ENCODE results near the gene SI.

SI gene

DNA sequence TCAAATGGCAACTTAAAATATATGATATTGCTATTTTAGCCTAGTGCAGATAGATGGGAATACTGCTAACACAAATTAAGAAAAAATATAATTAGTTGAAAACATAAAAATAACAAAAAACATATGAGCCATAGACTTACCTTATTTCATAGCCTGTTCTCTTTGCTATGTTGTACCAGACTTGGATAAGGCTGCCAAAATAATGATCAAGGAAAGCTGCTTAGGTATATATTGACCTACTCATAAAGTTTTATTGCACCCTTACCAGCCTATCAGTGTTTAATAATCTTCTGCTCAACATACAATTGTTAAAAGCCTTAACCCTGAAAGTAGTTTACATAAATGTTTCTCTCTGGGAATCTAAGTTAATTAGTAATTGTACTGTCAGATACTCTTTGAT lies at the start of gene SI:
SI (minus strand) TSS at position 204 of the 400 bp plus-strand sequence. CDS start 2,484 bp downstream, outside the sequence.
- no peak within 1 kb of the TSS for H3K4me3 ChIP-seq (replicated peaks in 1 of 2; ENCODE audit: low read depth in 2 of 2, low read length in 2 of 2)
- DNase-seq (ENCODE audit: low read depth in 2 of 2) = no peak
- TF ChIP-seq CTCF (IDR thresholded peaks at IDR 0.05; ENCODE audit: low read depth, low read length) = no peak

- TF ChIP-seq CTCF (IDR thresholded peaks at IDR 0.05; ENCODE audit: low read depth, low read length) = no peak
- H3K4me3 ChIP-seq (replicated peaks in 1 of 2; ENCODE audit: low read depth in 2 of 2, low read length in 2 of 2) = no peak overlapping the region
- DNase-seq (ENCODE audit: low read depth in 2 of 2) = no peak
Measured at GRCh38 chr3:165125836-165126235, 47.5 kb upstream of the SI start.

- no peak for DNase-seq (ENCODE audit: low read depth in 2 of 2)
- no peak for TF ChIP-seq CTCF (IDR thresholded peaks at IDR 0.05; ENCODE audit: low read depth, low read length)
Measured at GRCh38 chr3:165111401-165111800, 33.1 kb upstream of the SI start.

DNA sequence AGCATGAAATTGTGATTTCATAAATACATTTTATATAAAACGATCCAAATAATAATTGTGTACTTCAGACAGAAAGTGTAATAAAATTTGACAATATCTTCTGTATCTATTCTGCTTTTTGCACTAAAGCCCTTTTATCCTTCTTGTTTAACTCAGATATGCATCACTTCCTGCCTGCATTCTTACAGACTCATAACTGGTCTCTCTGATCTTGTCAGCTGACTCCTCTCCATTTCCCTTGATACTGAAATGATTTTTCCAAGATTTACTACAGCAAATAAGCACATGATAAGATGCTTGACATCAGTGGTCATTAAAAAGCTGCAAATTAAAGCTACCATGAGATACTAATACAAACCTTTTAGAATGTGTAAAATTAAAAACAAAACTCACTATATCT lies 25.3 kb upstream of the SI start:
- no peak for TF ChIP-seq CTCF (IDR thresholded peaks at IDR 0.05; ENCODE audit: low read depth, low read length)
- H3K4me3 ChIP-seq (replicated peaks in 1 of 2; ENCODE audit: low read depth in 2 of 2, low read length in 2 of 2) = no peak overlapping the region
- DNase-seq (ENCODE audit: low read depth in 2 of 2) = no peak

More at GRCh38 chr3:165111401-165111800, 33.1 kb upstream of the SI start:
- no peak overlapping the region for H3K4me3 ChIP-seq (replicated peaks in 1 of 2; ENCODE audit: low read depth in 2 of 2, low read length in 2 of 2)

- H3K4me3 ChIP-seq (replicated peaks in 1 of 2; ENCODE audit: low read depth in 2 of 2, low read length in 2 of 2) = no peak overlapping the region
- no peak for TF ChIP-seq CTCF (IDR thresholded peaks at IDR 0.05; ENCODE audit: low read depth, low read length)
- DNase-seq (ENCODE audit: low read depth in 2 of 2) = no peak
Measured at GRCh38 chr3:165082650-165083049, 4.4 kb upstream of the SI start.

GRCh38 chr3:165081183-165081582 lies 2.9 kb upstream of the SI start:
- no peak for TF ChIP-seq CTCF (IDR thresholded peaks at IDR 0.05; ENCODE audit: low read depth, low read length)
- no peak overlapping the region for H3K4me3 ChIP-seq (replicated peaks in 1 of 2; ENCODE audit: low read depth in 2 of 2, low read length in 2 of 2)
- no peak for DNase-seq (ENCODE audit: low read depth in 2 of 2)

- no peak overlapping the region for H3K4me3 ChIP-seq (replicated peaks in 1 of 2; ENCODE audit: low read depth in 2 of 2, low read length in 2 of 2)
- no peak for TF ChIP-seq CTCF (IDR thresholded peaks at IDR 0.05; ENCODE audit: low read depth, low read length)
Measured at GRCh38 chr3:165075695-165076094, 2.6 kb downstream of the SI start.

More at GRCh38 chr3:165075695-165076094, 2.6 kb downstream of the SI start:
- no peak for DNase-seq (ENCODE audit: low read depth in 2 of 2)
